Gastroesophageal sphincter (tissue), 4 donors: ENCODE data around the gene NPDC1. TPM values are rescaled to one million over a fixed set of nuclear protein-coding genes. Genes with fewer than 3 reads are reported as not detected.

Source experiments
- ATAC-seq: fragments of 150-250 bp; one replicate; pipeline ENCODE4 v1.9.1; 2016; ENCODE audit warnings: mild to moderate bottlenecking, moderate library complexity
- H3K27ac ChIP-seq, 4 donors: fragments of 200-600 bp; sonication (generic) in 3 of 4; 1 replicate in 3 of 4; 2 replicates in 1 of 4; pipeline ENCODE4 v1.5.1; 2016 to 2019
- H3K27me3 ChIP-seq: fragments of 200-600 bp; sonication (generic); one replicate; pipeline ENCODE4 v1.5.1; 2019
- H3K36me3 ChIP-seq, 2 donors: fragments of 200-600 bp; sonication (generic); one replicate each; pipeline ENCODE4 v1.5.1; 2019; ENCODE audit warnings: control low read depth in 1 of 2
- H3K4me1 ChIP-seq, 3 donors: fragments of 200-600 bp; sonication (generic); 1 replicate in 2 of 3; 2 replicates in 1 of 3; pipeline ENCODE4 v1.5.1; 2016 to 2019; ENCODE audit warnings: control low read depth in 2 of 3
- H3K4me3 ChIP-seq, 2 donors: fragments of 200-600 bp; sonication (generic); one replicate each; pipeline ENCODE4 v1.5.1; 2019; ENCODE audit warnings: mild to moderate bottlenecking in 1 of 2, moderate library complexity in 1 of 2
- H3K9me3 ChIP-seq, 3 donors: fragments of 200-600 bp; sonication (generic); one replicate each; pipeline ENCODE4 v1.5.1; 2017 to 2019; ENCODE audit warnings: control low read depth in 2 of 3
- CTCF ChIP-seq, 4 experiments: fragments of 200-600 bp in 2 of 4; fragments of 450-650 bp in 2 of 4; sonication (generic) in 1 of 4; IDR thresholded peaks; one replicate each; pipeline ENCODE4 v1.5.1; 2017 to 2019; ENCODE audit warnings: antibody characterized with exemption in 4 of 4, mild to moderate bottlenecking in 2 of 4, moderate library complexity in 2 of 4
- EP300 ChIP-seq: sonication (generic); formaldehyde crosslinking; IDR thresholded peaks from one replicate; pipeline ENCODE4 v1.6.1; 2017; ENCODE audit warnings: antibody characterized with exemption, mild to moderate bottlenecking
- POLR2A ChIP-seq, 2 donors: fragments of 450-650 bp; IDR thresholded peaks; one replicate each; pipeline ENCODE4 v1.6.1; 2017; ENCODE audit warnings: antibody characterized with exemption in 2 of 2, mild to moderate bottlenecking in 2 of 2, moderate library complexity in 1 of 2
- POLR2AphosphoS5 ChIP-seq: sonication (generic); formaldehyde crosslinking; IDR thresholded peaks from one replicate; pipeline ENCODE4 v1.6.1; 2017; ENCODE audit warnings: antibody characterized with exemption
- WGBS, 2 donors: methylation state at CpG; one replicate each; pipeline ENCODE4 v1.1.5; 2018; ENCODE audit warnings: low coverage in 1 of 2; 5-methylcytosine and 5-hydroxymethylcytosine counted together
- total RNA-seq, 4 donors: library from RNA; depleted of rRNA; stranded (reverse); fragments of >200 nt; gene quantifications; one replicate each; pipeline ENCODE4 v1.1.0, GENCODE V29; 2016

The NPDC1 gene
- total RNA-seq, 4 donors from 2014 or later = 50.4 to 69.9 (median 59.5) TPM

GRCh38 chr9:137017071-137017470, 28.9 kb downstream of the NPDC1 start:
- 96% methylated on average over 11 of the region's 28 CpGs; no CpG with 5 or more reads in 1 of the 2 donors for WGBS, 2 donors

GRCh38 chr9:137016436-137016835, 29.5 kb downstream of the NPDC1 start:
- no peak for TF ChIP-seq CTCF (IDR thresholded peaks at IDR 0.05)
- TF ChIP-seq POLR2AphosphoS5 = no peak
- TF ChIP-seq POLR2A (IDR thresholded peaks at IDR 0.05) = no peak
- TF ChIP-seq EP300 = no peak
- Histone ChIP-seq H3K36me3 (peaks cover 0 to 98% of the 10 kb centered on the region in 2 donors), H3K27ac (no peak overlapping the region), H3K4me1 (no peaks in the 10 kb centered on the region), H3K9me3 (no peaks in the 10 kb centered on the region), H3K4me3 (no peak overlapping the region), H3K27me3 (no peaks in the 10 kb centered on the region)
- ATAC-seq = no peak
- WGBS, 2 donors = no CpG with 5 or more reads among the region's 16 CpGs

More at GRCh38 chr9:137017071-137017470, 28.9 kb downstream of the NPDC1 start:
- H3K36me3 ChIP-seq = peaks cover 0 to 95% of the 10 kb centered on the region in 2 donors
- H3K9me3 ChIP-seq = no peaks in the 10 kb centered on the region
- TF ChIP-seq POLR2AphosphoS5 (no peak), POLR2A (IDR thresholded peaks at IDR 0.05) (no peak), CTCF (IDR thresholded peaks at IDR 0.05) (no peak), EP300 (no peak)
- no peaks in the 10 kb centered on the region for H3K4me1 ChIP-seq
- H3K27ac ChIP-seq = no peak overlapping the region
- H3K4me3 ChIP-seq = no peak overlapping the region
- H3K27me3 ChIP-seq = no peaks in the 10 kb centered on the region
- ATAC-seq = no peak

GRCh38 chr9:137015976-137016375, 30.0 kb downstream of the NPDC1 start:
- Histone ChIP-seq H3K27me3 (no peaks in the 10 kb centered on the region), H3K9me3 (no peaks in the 10 kb centered on the region), H3K27ac (no peak overlapping the region), H3K4me3 (no peak overlapping the region), H3K4me1 (no peaks in the 10 kb centered on the region), H3K36me3 (peaks cover 0 to 98% of the 10 kb centered on the region in 2 donors)
- ATAC-seq = no peak
- TF ChIP-seq CTCF (IDR thresholded peaks at IDR 0.05) (no peak), POLR2AphosphoS5 (no peak), POLR2A (IDR thresholded peaks at IDR 0.05) (no peak), EP300 (no peak)
- no CpG with 5 or more reads among the region's 21 CpGs for WGBS, 2 donors

GRCh38 chr9:137015540-137015930, 30.4 kb downstream of the NPDC1 start:
- no peak for TF ChIP-seq POLR2AphosphoS5
- no peak for TF ChIP-seq POLR2A (IDR thresholded peaks at IDR 0.05)
- TF ChIP-seq EP300 = no peak
- no peak for TF ChIP-seq CTCF (IDR thresholded peaks at IDR 0.05)
- no peak overlapping the region for H3K27ac ChIP-seq
- 100% methylated on average over 14 of the region's 25 CpGs; no CpG with 5 or more reads in 1 of the 2 donors for WGBS, 2 donors
- no peaks in the 10 kb centered on the region for H3K4me1 ChIP-seq
- H3K36me3 ChIP-seq = peaks cover 0 to 98% of the 10 kb centered on the region in 2 donors
- no peaks in the 10 kb centered on the region for H3K9me3 ChIP-seq
- H3K4me3 ChIP-seq = no peak overlapping the region
- H3K27me3 ChIP-seq = no peaks in the 10 kb centered on the region
- ATAC-seq = no peak

GRCh38 chr9:137014776-137015539, 31.0 kb downstream of the NPDC1 start:
- no peak overlapping the region for H3K27ac ChIP-seq

More at GRCh38 chr9:137014776-137015539, 31.0 kb downstream of the NPDC1 start:
- Histone ChIP-seq H3K4me1 (no peaks in the 10 kb centered on the region), H3K27me3 (no peaks in the 10 kb centered on the region), H3K9me3 (no peaks in the 10 kb centered on the region), H3K4me3 (no peak overlapping the region), H3K36me3 (peaks cover 0 to 98% of the 10 kb centered on the region in 2 donors)
- no CpG with 5 or more reads among the region's 36 CpGs for WGBS, 2 donors
- ATAC-seq = no peak
- no peak for TF ChIP-seq EP300
- TF ChIP-seq POLR2AphosphoS5 = no peak
- TF ChIP-seq CTCF (IDR thresholded peaks at IDR 0.05) = no peak
- TF ChIP-seq POLR2A (IDR thresholded peaks at IDR 0.05) = no peak
